DND-41 (cell line): ENCODE data around the gene ST14.

Source experiments
- EZH2 ChIP-seq: IDR thresholded peaks from 3 replicates; pipeline ENCODE4 v1.6.1; 2012; ENCODE audit warnings: borderline replicate concordance, low read depth, mild to moderate bottlenecking, moderate library complexity, low read length, inconsistent platforms; ENCODE audit not compliant: severe bottlenecking
- TF ChIP-seq, protein P1 (sequence below): IDR thresholded peaks from 2 replicates; pipeline ENCODE4 v1.5.1; 2012; ENCODE audit warnings: borderline replicate concordance, low read length, moderate library complexity, mild to moderate bottlenecking; ENCODE audit not compliant: poor library complexity, severe bottlenecking; ENCODE audit errors: extremely low read depth

DNA sequence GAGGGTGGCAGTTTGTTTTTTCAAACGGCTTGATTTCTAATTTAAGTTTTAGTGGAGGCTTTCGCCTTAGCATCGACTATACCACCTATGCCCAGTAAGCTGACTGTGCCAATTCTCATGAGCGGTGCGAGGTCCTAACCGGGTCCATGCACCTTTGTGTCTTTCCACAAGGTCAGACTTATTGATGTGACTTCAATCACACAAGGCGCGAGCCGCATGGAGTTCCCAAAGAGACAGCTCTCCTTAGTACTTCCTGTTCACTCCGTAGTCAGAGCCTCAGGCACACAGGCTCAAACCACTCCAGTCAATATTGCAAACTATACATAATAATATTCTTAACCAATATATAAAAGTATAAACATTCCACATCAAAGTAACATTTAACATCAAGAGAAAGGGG lies 18.2 kb downstream of the ST14 start:
- TF ChIP-seq, protein P1, sequence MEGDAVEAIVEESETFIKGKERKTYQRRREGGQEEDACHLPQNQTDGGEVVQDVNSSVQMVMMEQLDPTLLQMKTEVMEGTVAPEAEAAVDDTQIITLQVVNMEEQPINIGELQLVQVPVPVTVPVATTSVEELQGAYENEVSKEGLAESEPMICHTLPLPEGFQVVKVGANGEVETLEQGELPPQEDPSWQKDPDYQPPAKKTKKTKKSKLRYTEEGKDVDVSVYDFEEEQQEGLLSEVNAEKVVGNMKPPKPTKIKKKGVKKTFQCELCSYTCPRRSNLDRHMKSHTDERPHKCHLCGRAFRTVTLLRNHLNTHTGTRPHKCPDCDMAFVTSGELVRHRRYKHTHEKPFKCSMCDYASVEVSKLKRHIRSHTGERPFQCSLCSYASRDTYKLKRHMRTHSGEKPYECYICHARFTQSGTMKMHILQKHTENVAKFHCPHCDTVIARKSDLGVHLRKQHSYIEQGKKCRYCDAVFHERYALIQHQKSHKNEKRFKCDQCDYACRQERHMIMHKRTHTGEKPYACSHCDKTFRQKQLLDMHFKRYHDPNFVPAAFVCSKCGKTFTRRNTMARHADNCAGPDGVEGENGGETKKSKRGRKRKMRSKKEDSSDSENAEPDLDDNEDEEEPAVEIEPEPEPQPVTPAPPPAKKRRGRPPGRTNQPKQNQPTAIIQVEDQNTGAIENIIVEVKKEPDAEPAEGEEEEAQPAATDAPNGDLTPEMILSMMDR: no peak
- no peak for TF ChIP-seq EZH2
